ENCODE results near the gene UXS1.
"Not testable (repeated sequence)": the region's sequence is repeated elsewhere in the genome, so short reads cannot be mapped to it uniquely, and the experiment has no call there.

The UXS1 gene

DNA sequence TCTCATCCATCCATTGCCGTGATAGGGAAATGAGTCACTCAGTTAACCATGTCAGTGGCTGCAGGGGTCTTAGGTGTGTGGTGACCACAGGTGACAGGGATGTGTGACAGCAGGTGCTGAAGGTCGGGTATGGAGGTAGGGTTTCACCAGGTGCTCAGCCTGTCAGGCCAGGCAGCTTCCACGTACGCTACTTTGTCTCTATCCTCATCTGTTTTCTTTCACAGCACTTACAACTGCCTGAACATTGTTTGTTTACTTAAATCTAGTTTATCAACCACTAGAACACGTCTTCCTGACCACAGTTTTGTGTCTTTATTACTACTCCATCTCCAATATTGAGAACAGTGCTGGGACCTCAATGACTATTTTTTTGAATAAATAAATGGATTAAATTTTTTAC lies 11.4 kb upstream of the UXS1 start:
- peaks cover 2% of the 10 kb centered on the region for H3K4me1 ChIP-seq (ENCODE audit: control insufficient read depth, insufficient read depth, low read length)
- no peak overlapping the region for H3K9ac ChIP-seq (ENCODE audit: low read depth, low read length)
- H3K36me3 ChIP-seq (ENCODE audit: control insufficient read depth, insufficient read depth, low read length) = no peaks in the 10 kb centered on the region
- H3K27me3 ChIP-seq (ENCODE audit: control insufficient read depth, insufficient read depth, low read length) = no peaks in the 10 kb centered on the region
- H3K9me3 ChIP-seq (ENCODE audit: control insufficient read depth, insufficient read depth, low read length) = no peaks in the 10 kb centered on the region
- no peak overlapping the region for H3K4me3 ChIP-seq (ENCODE audit: low read depth, low read length)

- not testable (repeated sequence) for H3K9ac ChIP-seq (ENCODE audit: low read depth, low read length); H3K4me1 ChIP-seq (ENCODE audit: control insufficient read depth, insufficient read depth, low read length); H3K9me3 ChIP-seq (ENCODE audit: control insufficient read depth, insufficient read depth, low read length); H3K4me3 ChIP-seq (ENCODE audit: low read depth, low read length); H3K27me3 ChIP-seq (ENCODE audit: control insufficient read depth, insufficient read depth, low read length); H3K36me3 ChIP-seq (ENCODE audit: control insufficient read depth, insufficient read depth, low read length)
These were observed 10.4 kb upstream of the UXS1 start for GRCh38 chr2:106204551-106204950.

- Histone ChIP-seq H3K36me3 (ENCODE audit: control insufficient read depth, insufficient read depth, low read length) (no peaks in the 10 kb centered on the region), H3K9me3 (ENCODE audit: control insufficient read depth, insufficient read depth, low read length) (no peaks in the 10 kb centered on the region), H3K27me3 (ENCODE audit: control insufficient read depth, insufficient read depth, low read length) (no peaks in the 10 kb centered on the region), H3K9ac (ENCODE audit: low read depth, low read length) (no peak overlapping the region), H3K4me3 (ENCODE audit: low read depth, low read length) (no peak overlapping the region), H3K4me1 (ENCODE audit: control insufficient read depth, insufficient read depth, low read length) (no peaks in the 10 kb centered on the region)
These were observed 7.6 kb upstream of the UXS1 start for GRCh38 chr2:106201661-106202060.

DNA sequence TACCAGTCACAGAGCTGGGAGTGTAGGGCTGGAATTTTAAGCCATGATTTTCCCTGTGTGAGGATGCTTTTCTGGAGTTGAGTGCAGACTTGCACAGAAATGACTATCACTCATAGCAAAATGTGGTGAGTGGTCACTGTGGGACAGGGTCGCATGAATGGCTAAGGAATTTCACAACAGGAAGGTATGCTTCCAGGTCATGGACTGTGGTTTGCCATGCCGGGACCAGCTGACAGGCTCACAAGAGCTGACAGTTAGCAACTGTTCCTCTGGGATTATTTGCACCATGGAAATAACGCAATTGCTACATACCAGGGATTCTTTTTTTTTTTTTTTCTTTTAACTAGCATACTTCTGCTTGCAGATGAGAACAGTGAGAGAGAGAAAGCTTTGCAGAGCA lies 3.8 kb upstream of the UXS1 start:
- no peak overlapping the region for H3K9ac ChIP-seq (ENCODE audit: low read depth, low read length)
- no peak overlapping the region for H3K4me3 ChIP-seq (ENCODE audit: low read depth, low read length)
- no peaks in the 10 kb centered on the region for H3K9me3 ChIP-seq (ENCODE audit: control insufficient read depth, insufficient read depth, low read length)
- peaks cover 5% of the 10 kb centered on the region for H3K4me1 ChIP-seq (ENCODE audit: control insufficient read depth, insufficient read depth, low read length)
- no peaks in the 10 kb centered on the region for H3K36me3 ChIP-seq (ENCODE audit: control insufficient read depth, insufficient read depth, low read length)
- H3K27me3 ChIP-seq (ENCODE audit: control insufficient read depth, insufficient read depth, low read length) = no peaks in the 10 kb centered on the region

DNA sequence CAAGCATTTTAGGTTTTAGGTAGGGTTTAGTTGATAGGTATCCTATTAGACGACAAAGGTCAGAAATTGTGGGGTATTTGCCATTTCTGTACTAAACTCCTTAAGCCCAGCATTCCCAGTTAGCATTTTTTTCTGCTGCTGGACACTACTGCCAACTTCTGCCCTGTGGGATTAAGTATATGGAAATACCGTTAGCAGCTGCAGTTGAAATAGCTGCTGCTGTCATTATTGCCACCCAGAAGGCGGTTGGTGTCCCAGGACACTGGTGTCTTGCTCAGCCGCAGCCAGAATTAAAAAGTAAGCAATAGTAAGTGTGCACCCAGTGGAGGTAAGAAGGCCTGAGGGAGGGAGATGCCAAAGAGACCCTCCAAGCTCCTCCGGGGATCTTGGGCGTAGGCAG lies 1.9 kb upstream of the UXS1 start:
- Histone ChIP-seq H3K27me3 (ENCODE audit: control insufficient read depth, insufficient read depth, low read length) (no peaks in the 10 kb centered on the region), H3K4me1 (ENCODE audit: control insufficient read depth, insufficient read depth, low read length) (peaks cover 20% of the 10 kb centered on the region), H3K9me3 (ENCODE audit: control insufficient read depth, insufficient read depth, low read length) (no peaks in the 10 kb centered on the region), H3K4me3 (ENCODE audit: low read depth, low read length) (no peak overlapping the region), H3K9ac (ENCODE audit: low read depth, low read length) (no peak overlapping the region), H3K36me3 (ENCODE audit: control insufficient read depth, insufficient read depth, low read length) (no peaks in the 10 kb centered on the region)

DNA sequence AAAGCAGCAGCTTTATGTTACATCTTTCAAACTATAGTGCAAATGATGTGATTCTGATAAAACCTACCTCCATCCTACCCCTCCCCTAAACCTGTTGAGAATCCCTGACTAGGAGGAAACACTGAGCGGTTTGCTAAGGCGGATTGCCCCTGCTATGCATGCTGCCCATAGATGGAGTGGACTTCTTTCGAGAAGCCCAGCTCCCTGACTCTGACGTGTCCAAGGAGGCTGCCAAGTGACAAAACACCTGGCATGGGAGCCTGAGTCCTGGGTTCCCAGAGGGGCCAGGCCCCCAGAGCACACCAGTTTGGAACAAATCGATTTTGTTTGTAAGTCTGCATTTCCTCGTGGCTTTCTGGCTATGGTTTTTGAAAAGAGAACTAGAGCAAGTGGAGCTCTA lies 1.4 kb upstream of the UXS1 start:
- no peak overlapping the region for H3K9ac ChIP-seq (ENCODE audit: low read depth, low read length)
- no peaks in the 10 kb centered on the region for H3K27me3 ChIP-seq (ENCODE audit: control insufficient read depth, insufficient read depth, low read length)
- no peak overlapping the region for H3K4me3 ChIP-seq (ENCODE audit: low read depth, low read length)
- no peaks in the 10 kb centered on the region for H3K36me3 ChIP-seq (ENCODE audit: control insufficient read depth, insufficient read depth, low read length)
- H3K4me1 ChIP-seq (ENCODE audit: control insufficient read depth, insufficient read depth, low read length) = peaks cover 22% of the 10 kb centered on the region
- no peaks in the 10 kb centered on the region for H3K9me3 ChIP-seq (ENCODE audit: control insufficient read depth, insufficient read depth, low read length)

- peak overlapping the region; percentile 47 for H3K9ac ChIP-seq (ENCODE audit: low read depth, low read length)
- peak overlapping the region; percentile 72 for H3K4me3 ChIP-seq (ENCODE audit: low read depth, low read length)
- H3K4me1 ChIP-seq (ENCODE audit: control insufficient read depth, insufficient read depth, low read length) = peaks cover 22% of the 10 kb centered on the region
- no peaks in the 10 kb centered on the region for H3K27me3 ChIP-seq (ENCODE audit: control insufficient read depth, insufficient read depth, low read length)
- no peaks in the 10 kb centered on the region for H3K9me3 ChIP-seq (ENCODE audit: control insufficient read depth, insufficient read depth, low read length)
- no peaks in the 10 kb centered on the region for H3K36me3 ChIP-seq (ENCODE audit: control insufficient read depth, insufficient read depth, low read length)
These were observed 468 bp downstream of the UXS1 start for GRCh38 chr2:106193690-106193976.

- Histone ChIP-seq H3K9me3 (ENCODE audit: control insufficient read depth, insufficient read depth, low read length) (no peaks in the 10 kb centered on the region), H3K9ac (ENCODE audit: low read depth, low read length) (peak overlapping the region; percentile 47), H3K4me3 (ENCODE audit: low read depth, low read length) (peak overlapping the region; percentile 72), H3K4me1 (ENCODE audit: control insufficient read depth, insufficient read depth, low read length) (peaks cover 22% of the 10 kb centered on the region), H3K27me3 (ENCODE audit: control insufficient read depth, insufficient read depth, low read length) (no peaks in the 10 kb centered on the region), H3K36me3 (ENCODE audit: control insufficient read depth, insufficient read depth, low read length) (no peaks in the 10 kb centered on the region)
These were observed 1.1 kb downstream of the UXS1 start for GRCh38 chr2:106192752-106193689.

- H3K36me3 ChIP-seq (ENCODE audit: control insufficient read depth, insufficient read depth, low read length) = no peaks in the 10 kb centered on the region
- H3K4me3 ChIP-seq (ENCODE audit: low read depth, low read length) = peak overlapping the region; percentile 30
- H3K9ac ChIP-seq (ENCODE audit: low read depth, low read length) = no peak overlapping the region
- no peaks in the 10 kb centered on the region for H3K27me3 ChIP-seq (ENCODE audit: control insufficient read depth, insufficient read depth, low read length)
- no peaks in the 10 kb centered on the region for H3K9me3 ChIP-seq (ENCODE audit: control insufficient read depth, insufficient read depth, low read length)
- peaks cover 22% of the 10 kb centered on the region for H3K4me1 ChIP-seq (ENCODE audit: control insufficient read depth, insufficient read depth, low read length)
These were observed 2.5 kb downstream of the UXS1 start for GRCh38 chr2:106191511-106192016.

DNA sequence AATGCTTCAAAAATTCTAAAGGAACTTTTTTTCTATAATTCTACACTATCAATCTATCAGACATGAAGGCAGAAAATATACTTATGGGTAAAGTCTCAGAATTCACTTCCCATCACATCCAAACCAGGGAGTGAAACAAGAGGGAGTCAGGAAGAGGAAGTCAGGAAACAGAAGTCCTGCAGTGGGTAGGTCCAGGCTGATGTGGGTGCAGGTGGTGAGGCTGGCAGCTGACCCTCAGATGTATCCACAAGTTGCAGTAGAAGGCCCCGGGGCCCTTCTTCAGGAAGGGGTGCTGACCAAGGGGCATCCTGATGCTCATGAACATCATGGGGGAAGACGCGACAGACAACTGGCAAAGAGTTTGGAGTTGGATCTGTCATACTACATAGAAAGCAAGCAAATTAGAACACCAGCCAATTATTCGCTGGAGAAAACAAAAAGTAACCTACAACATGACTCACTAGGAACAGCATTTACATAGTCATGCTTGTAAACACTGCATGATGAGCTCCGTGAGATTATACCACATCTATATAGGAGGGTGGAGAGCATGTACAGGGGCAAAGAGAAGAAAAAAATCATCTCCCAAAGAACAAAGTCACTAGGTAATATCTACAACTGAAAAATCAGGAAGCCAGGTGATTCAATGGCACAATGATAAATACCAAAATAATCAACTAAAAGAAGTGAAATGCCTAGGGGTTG lies 4.2 kb downstream of the UXS1 start:
- peaks cover 19% of the 10 kb centered on the region for H3K4me1 ChIP-seq (ENCODE audit: control insufficient read depth, insufficient read depth, low read length)
- H3K27me3 ChIP-seq (ENCODE audit: control insufficient read depth, insufficient read depth, low read length) = no peaks in the 10 kb centered on the region
- H3K9me3 ChIP-seq (ENCODE audit: control insufficient read depth, insufficient read depth, low read length) = no peaks in the 10 kb centered on the region
- H3K36me3 ChIP-seq (ENCODE audit: control insufficient read depth, insufficient read depth, low read length) = no peaks in the 10 kb centered on the region
- no peak overlapping the region for H3K4me3 ChIP-seq (ENCODE audit: low read depth, low read length)
- H3K9ac ChIP-seq (ENCODE audit: low read depth, low read length) = no peak overlapping the region

- no peaks in the 10 kb centered on the region for H3K36me3 ChIP-seq (ENCODE audit: control insufficient read depth, insufficient read depth, low read length)
- H3K27me3 ChIP-seq (ENCODE audit: control insufficient read depth, insufficient read depth, low read length) = no peaks in the 10 kb centered on the region
- no peak overlapping the region for H3K4me3 ChIP-seq (ENCODE audit: low read depth, low read length)
- H3K4me1 ChIP-seq (ENCODE audit: control insufficient read depth, insufficient read depth, low read length) = peaks cover 18% of the 10 kb centered on the region
- no peak overlapping the region for H3K9ac ChIP-seq (ENCODE audit: low read depth, low read length)
- H3K9me3 ChIP-seq (ENCODE audit: control insufficient read depth, insufficient read depth, low read length) = no peaks in the 10 kb centered on the region
These were observed 4.8 kb downstream of the UXS1 start for GRCh38 chr2:106189325-106189724.

Measured in iPS-15b (cell line).